Ovary (tissue), 9 donors: Measurements from ENCODE around the gene SIX1. TPM values are rescaled to one million over a fixed set of nuclear protein-coding genes. Genes with fewer than 3 reads are reported as not detected.

Experiments used
- DNase-seq, 5 donors: peaks; one replicate each; pipeline ENCODE4 v3.0.0-alpha.2; 2019 to 2020
- H3K27ac ChIP-seq, 2 donors: fragments of 200-600 bp; one replicate each; pipeline versions ENCODE4 v1.5.1 to v1.8.0; 2019 to 2022
- H3K27me3 ChIP-seq: fragments of 200-600 bp; one replicate; pipeline ENCODE4 v1.8.0; 2022
- H3K36me3 ChIP-seq: fragments of 200-600 bp; sonication (generic); one replicate; pipeline ENCODE4 v1.5.1; 2019
- H3K4me1 ChIP-seq: one replicate; pipeline ENCODE4 v1.8.1; 2013; ENCODE audit warnings: mild to moderate bottlenecking, moderate library complexity; ENCODE audit not compliant: insufficient read depth
- H3K4me3 ChIP-seq: fragments of 200-600 bp; sonication (generic); one replicate; pipeline ENCODE4 v1.5.1; 2017
- H3K9me3 ChIP-seq, 2 donors: fragments of 200-600 bp in 1 of 2; sonication (generic) in 1 of 2; one replicate each; pipeline versions ENCODE4 v1.5.1 to v1.8.1; 2013 to 2019; ENCODE audit warnings: mild to moderate bottlenecking in 1 of 2, moderate library complexity in 1 of 2
- EP300 ChIP-seq: sonication (generic); formaldehyde crosslinking; IDR thresholded peaks from one replicate; pipeline ENCODE4 v1.6.1; 2017; ENCODE audit warnings: antibody characterized with exemption
- POLR2A ChIP-seq: fragments of 450-650 bp; IDR thresholded peaks from one replicate; pipeline ENCODE4 v1.6.1; 2017; ENCODE audit warnings: antibody characterized with exemption, mild to moderate bottlenecking, moderate library complexity
- WGBS, 3 donors: extraction: QIAGEN DNeasy Blood & Tissue Kit in 1 of 3; methylation state at CpG; one replicate each; pipeline versions ENCODE4 v1.1.5 to v1.1.7; 2013 to 2017; 5-methylcytosine and 5-hydroxymethylcytosine counted together
- intact Hi-C, 4 donors: fragments of 100-400 bp; cut with DNase I; formaldehyde crosslinking; loops; one replicate each; pipeline versions ENCODE4 v1.11.0 to v1.15.1; 2022 to 2023
- polyA plus RNA-seq, 2 donors: library from polyadenylated mRNA; stranded (reverse); fragments of 200-250 nt in 1 of 2; fragments of 350-450 nt in 1 of 2; fragmentation: Illumina TruSeq in 1 of 2; extraction: RNeasy Lipid Tissue Mini Kit (QIAGEN cat#74804) in 1 of 2; gene quantifications; one replicate each; pipeline ENCODE4 v1.2.3, GENCODE V29; 2013 to 2014
- total RNA-seq, 7 donors: library from RNA; depleted of rRNA in 2 of 7; stranded (reverse); fragments of >200 nt in 2 of 7; fragmentation: NEBNext Ultra II Directional in 3 of 7; extraction: Animal tissue kit (Norgen Biotek cat#: 25700) in 3 of 7; gene quantifications; one replicate each; pipeline versions ENCODE4 v1.1.0 to v1.2.4, GENCODE V29; 2016 to 2023
- TF ChIP-seq, protein P1 (sequence below), 3 donors: fragments of 450-650 bp in 2 of 3; fragments of 200-600 bp in 1 of 3; IDR thresholded peaks; one replicate each; pipeline versions ENCODE4 v1.5.1 to v1.8.0; 2016 to 2022; ENCODE audit warnings: antibody characterized with exemption in 3 of 3, mild to moderate bottlenecking in 1 of 3
- donor health status: DM: no; HTN: no; CAD: no; lungs with moderate emphysema.
- donor health status: DM: no; HTN: no; CAD: no.
- donor health status: Bipolar disorder and iron deficiency.
- donor health status: DM: yes; HTN: yes; CAD: no.
- donor health status: DM: no; HTN: no; CAD: no.
- donor health status: DM: yes; HTN: yes; CAD: no.

The SIX1 gene
- total and polyA plus RNA-seq, 9 donors: 0.06 to 0.92 (median 0.19) TPM; not detected in 1

GRCh38 chr14:60602291-60602690 is 47.0 kb downstream of the SIX1 start:
- no peak overlapping the region for H3K4me3 ChIP-seq
- no peaks in the 10 kb centered on the region for H3K4me1 ChIP-seq
- intact Hi-C loops: no loop called here
- no peaks in the 10 kb centered on the region for H3K27me3 ChIP-seq
- no peak for DNase-seq
- no peak overlapping the region for H3K27ac ChIP-seq
- no peak for TF ChIP-seq EP300
- no peak for TF ChIP-seq POLR2A
- TF ChIP-seq, protein P1, sequence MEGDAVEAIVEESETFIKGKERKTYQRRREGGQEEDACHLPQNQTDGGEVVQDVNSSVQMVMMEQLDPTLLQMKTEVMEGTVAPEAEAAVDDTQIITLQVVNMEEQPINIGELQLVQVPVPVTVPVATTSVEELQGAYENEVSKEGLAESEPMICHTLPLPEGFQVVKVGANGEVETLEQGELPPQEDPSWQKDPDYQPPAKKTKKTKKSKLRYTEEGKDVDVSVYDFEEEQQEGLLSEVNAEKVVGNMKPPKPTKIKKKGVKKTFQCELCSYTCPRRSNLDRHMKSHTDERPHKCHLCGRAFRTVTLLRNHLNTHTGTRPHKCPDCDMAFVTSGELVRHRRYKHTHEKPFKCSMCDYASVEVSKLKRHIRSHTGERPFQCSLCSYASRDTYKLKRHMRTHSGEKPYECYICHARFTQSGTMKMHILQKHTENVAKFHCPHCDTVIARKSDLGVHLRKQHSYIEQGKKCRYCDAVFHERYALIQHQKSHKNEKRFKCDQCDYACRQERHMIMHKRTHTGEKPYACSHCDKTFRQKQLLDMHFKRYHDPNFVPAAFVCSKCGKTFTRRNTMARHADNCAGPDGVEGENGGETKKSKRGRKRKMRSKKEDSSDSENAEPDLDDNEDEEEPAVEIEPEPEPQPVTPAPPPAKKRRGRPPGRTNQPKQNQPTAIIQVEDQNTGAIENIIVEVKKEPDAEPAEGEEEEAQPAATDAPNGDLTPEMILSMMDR (IDR thresholded peaks at IDR 0.05): no peak
- H3K36me3 ChIP-seq: no peaks in the 10 kb centered on the region
- H3K9me3 ChIP-seq: no peaks in the 10 kb centered on the region

DNA sequence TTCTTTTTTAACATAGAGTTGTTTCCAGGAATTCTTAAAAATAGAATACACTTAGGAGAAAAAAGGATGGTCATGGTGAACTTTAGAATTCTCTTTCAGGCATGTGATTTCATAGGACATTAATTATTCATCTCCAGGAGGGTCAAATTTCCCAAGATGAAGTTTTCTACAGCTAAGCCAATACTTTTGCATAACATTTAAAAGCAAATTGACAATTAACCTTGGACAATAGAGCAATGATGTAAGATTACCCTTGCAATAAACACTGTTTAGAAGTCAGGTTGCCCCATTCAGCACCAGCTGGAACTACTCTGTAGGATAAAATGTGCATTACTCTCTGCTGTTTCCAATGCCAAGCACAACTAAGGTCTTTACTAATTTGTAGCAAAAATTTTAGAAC is 49.5 kb downstream of the SIX1 start:
- TF ChIP-seq EP300 (no peak), POLR2A (no peak)
- TF ChIP-seq, protein P1 (IDR thresholded peaks at IDR 0.05): no peak
- no peak for DNase-seq
- no peaks in the 10 kb centered on the region for H3K4me1 ChIP-seq
- no peaks in the 10 kb centered on the region for H3K27me3 ChIP-seq
- no peak overlapping the region for H3K4me3 ChIP-seq
- no peak overlapping the region for H3K27ac ChIP-seq
- intact Hi-C loops: no loop called here
- no peaks in the 10 kb centered on the region for H3K36me3 ChIP-seq
- H3K9me3 ChIP-seq: no peaks in the 10 kb centered on the region

GRCh38 chr14:60596139-60596538 is 53.1 kb downstream of the SIX1 start:
- H3K36me3 ChIP-seq: no peaks in the 10 kb centered on the region
- H3K4me3 ChIP-seq: no peak overlapping the region
- H3K27ac ChIP-seq: no peak overlapping the region
- H3K27me3 ChIP-seq: no peaks in the 10 kb centered on the region
- TF ChIP-seq EP300 (no peak), POLR2A (no peak)
- TF ChIP-seq, protein P1 (IDR thresholded peaks at IDR 0.05): no peak
- intact Hi-C loops: no loop called here
- H3K9me3 ChIP-seq: no peaks in the 10 kb centered on the region
- DNase-seq: no peak
- H3K4me1 ChIP-seq: no peaks in the 10 kb centered on the region

DNA sequence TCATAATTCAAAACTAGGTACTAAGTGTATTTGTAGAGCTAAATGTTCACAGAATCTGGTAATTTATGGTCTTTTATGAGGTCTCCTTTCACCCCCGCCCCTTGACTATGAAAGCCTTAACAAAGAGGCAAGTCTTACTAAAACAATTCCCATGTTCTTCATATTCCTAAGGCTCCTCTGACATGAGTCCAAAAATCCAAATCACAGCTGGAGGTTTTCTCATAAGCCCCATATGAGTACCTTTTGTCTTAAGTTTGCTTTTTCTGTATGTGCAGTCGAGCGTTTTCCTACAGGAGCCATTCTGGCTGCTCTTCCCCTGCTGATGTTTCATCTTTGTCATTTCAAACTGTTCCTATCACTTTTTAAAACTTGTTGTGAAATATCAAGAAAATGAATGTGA is 55.2 kb downstream of the SIX1 start:
- H3K4me1 ChIP-seq: no peaks in the 10 kb centered on the region
- intact Hi-C loops: no loop called here
- no peak for TF ChIP-seq EP300
- TF ChIP-seq, protein P1 (IDR thresholded peaks at IDR 0.05): no peak
- no peak for TF ChIP-seq POLR2A
- no peak for DNase-seq
- no peak overlapping the region for H3K4me3 ChIP-seq
- no peaks in the 10 kb centered on the region for H3K27me3 ChIP-seq
- no peak overlapping the region for H3K27ac ChIP-seq
- H3K9me3 ChIP-seq: no peaks in the 10 kb centered on the region
- 84 to 90% (median 86%) methylated on average over 3 of the region's 3 CpGs for WGBS, 3 donors
- no peaks in the 10 kb centered on the region for H3K36me3 ChIP-seq

Other genes with a start within 250 kb of the SIX1 start
- gene C14orf39, start 163.4 kb downstream of the SIX1 start, total RNA-seq: under 1 TPM in 5 of 7 donors, not detected in 2; 0.28 to 0.84 (median 0.74) TPM
- gene C14orf39, start 163.4 kb downstream of the SIX1 start, polyA plus RNA-seq: under 1 TPM; 0.15 to 0.20 TPM
- not detected for gene SIX6, start 140.3 kb downstream of the SIX1 start, total RNA-seq
- gene SIX6, start 140.3 kb downstream of the SIX1 start, polyA plus RNA-seq: not detected
- 10 to 100 TPM in 1 of 7 donors, 1 to 10 TPM in 6; 3.5 to 11.1 (median 7.7) TPM for gene SIX4, start 74.9 kb upstream of the SIX1 start, total RNA-seq
- gene SIX4, start 74.9 kb upstream of the SIX1 start, polyA plus RNA-seq: 1 to 10 TPM; 1.2 to 1.3 TPM
- 10 to 100 TPM; 28.7 to 59.4 (median 44.8) TPM for gene MNAT1, start 85.3 kb upstream of the SIX1 start, total RNA-seq
- 10 to 100 TPM; 23.0 to 24.0 TPM for gene MNAT1, start 85.3 kb upstream of the SIX1 start, polyA plus RNA-seq